PC-9 (cell line): ENCODE data around the gene CRTC1. TPM values are rescaled to one million over a fixed set of nuclear protein-coding genes. Genes with fewer than 3 reads are reported as not detected.

Source experiments
- BruUV-seq: library from RNA; stranded (reverse); fragments of 400-500 nt; replicated peaks from 2 replicates; lab custom pipeline; 2021; lab: Mats Ljungman, UMichigan
- CTCF ChIA-PET: fragments of 300-600 bp; sonication (Branson Sonifier 250); formaldehyde crosslinking; loops from one replicate; lab custom pipeline; 2022; ENCODE audit warnings: antibody characterized with exemption; lab: Charles Lee
- POLR2A ChIA-PET: fragments of 300-600 bp; sonication (Branson Sonifier 250); formaldehyde crosslinking; loops from one replicate; lab custom pipeline; 2022; ENCODE audit warnings: antibody characterized with exemption; ENCODE audit not compliant: unreplicated experiment; lab: Charles Lee
- DNase-seq, 2 experiments: peaks; one replicate each; pipeline versions ENCODE4 v3.0.0 to v3.0.0-alpha.2; 2015 to 2022; ENCODE audit warnings: mixed read lengths in 1 of 2
- H2AFZ ChIP-seq: fragments of 200-600 bp; sonication (generic); 2 replicates; pipeline ENCODE4 v1.8.1; 2017; ENCODE audit warnings: antibody characterized with exemption
- H3F3A ChIP-seq: fragments of 200-600 bp; sonication (generic); 2 replicates; pipeline ENCODE4 v1.8.1; 2017; ENCODE audit warnings: antibody characterized with exemption, mild to moderate bottlenecking, low read depth; ENCODE audit not compliant: insufficient read depth
- H3K27ac ChIP-seq: fragments of 200-600 bp; sonication (generic); 2 replicates; pipeline ENCODE4 v1.6.1; 2016; ENCODE audit warnings: mixed run types
- H3K27me3 ChIP-seq: fragments of 200-600 bp; sonication (generic); 2 replicates; pipeline ENCODE4 v1.6.1; 2016; ENCODE audit warnings: low read depth, mixed run types; ENCODE audit not compliant: insufficient read depth
- H3K36me3 ChIP-seq: fragments of 200-600 bp; sonication (generic); 2 replicates; pipeline ENCODE4 v1.6.1; 2016; ENCODE audit warnings: low read depth, mixed run types
- H3K4me1 ChIP-seq: fragments of 200-600 bp; sonication (generic); replicated peaks from 2 replicates; pipeline ENCODE4 v1.6.1; 2016; ENCODE audit warnings: mixed run types; ENCODE audit not compliant: insufficient read depth
- H3K4me2 ChIP-seq: fragments of 200-600 bp; sonication (generic); 2 replicates; pipeline ENCODE4 v1.6.1; 2017; ENCODE audit warnings: mixed run types
- H3K4me3 ChIP-seq: fragments of 200-600 bp; sonication (generic); 2 replicates; pipeline ENCODE4 v1.6.1; 2016; ENCODE audit warnings: mixed run types
- H3K79me2 ChIP-seq: fragments of 200-600 bp; sonication (generic); 2 replicates; pipeline ENCODE4 v1.6.1; 2017; ENCODE audit warnings: low read depth, mixed run types
- H3K9me2 ChIP-seq: fragments of 200-600 bp; sonication (generic); 2 replicates; pipeline ENCODE4 v1.8.1; 2017; ENCODE audit warnings: mild to moderate bottlenecking; ENCODE audit not compliant: insufficient read depth
- H3K9me3 ChIP-seq: fragments of 200-600 bp; sonication (generic); 2 replicates; pipeline ENCODE4 v1.8.1; 2016; ENCODE audit warnings: low read depth; ENCODE audit not compliant: insufficient read depth
- H4K20me1 ChIP-seq: fragments of 200-600 bp; sonication (generic); 2 replicates; pipeline ENCODE4 v1.8.1; 2017; ENCODE audit not compliant: insufficient read depth
- CTCF ChIP-seq: fragments of 200-600 bp; sonication (generic); conservative IDR thresholded peaks from 2 replicates; pipeline ENCODE4 v1.6.1; 2017; ENCODE audit warnings: mixed run types, antibody characterized with exemption, mild to moderate bottlenecking, moderate library complexity
- EZH2 ChIP-seq: fragments of 200-600 bp; sonication (generic); IDR thresholded peaks from 2 replicates; pipeline ENCODE4 v1.8.0; 2017; ENCODE audit warnings: antibody characterized with exemption, low read depth
- intact Hi-C: fragments of 100-400 bp; cut with micrococcal nuclease; formaldehyde crosslinking; loops from one replicate; pipeline ENCODE4 v1.10.0; 2022; ENCODE audit not compliant: unreplicated experiment
- total RNA-seq: library from RNA; stranded (reverse); gene quantifications from 2 replicates; pipeline ENCODE4 v1.2.3, GENCODE V29; 2021

Gene CRTC1
- total RNA-seq, 1 experiment from 2014 or later, result 16.6 TPM

GRCh38 chr19:18674616-18675015 is 8.9 kb upstream of the CRTC1 start:
- DNase-seq, result peak in 1 of 2 experiments; percentile 33
- H2AFZ ChIP-seq, result no peak overlapping the region
- intact Hi-C loops, result loop anchor here (5.0 to 10.0 kb wide), 2 partner anchors 158 to 210 kb away; partner anchors contain the start of gene UPF1
- no peaks in the 10 kb centered on the region for H4K20me1 ChIP-seq
- H3K4me2 ChIP-seq, result no peak overlapping the region
- no peak overlapping the region for H3K27ac ChIP-seq
- no peaks in the 10 kb centered on the region for H3K9me3 ChIP-seq
- TF ChIP-seq EZH2 (no peak), CTCF (no peak)
- H3K36me3 ChIP-seq, result no peaks in the 10 kb centered on the region
- CTCF ChIA-PET, result interaction anchor here (0.6 kb wide), 1 partner anchor 84 kb away, joined by 10 read pairs; no protein-coding TSS in a partner anchor
- POLR2A ChIA-PET, result interaction anchor here (0.7 kb wide), 1 partner anchor 8 kb away, joined by 3 read pairs; no protein-coding TSS in a partner anchor
- H3K79me2 ChIP-seq, result no peaks in the 10 kb centered on the region
- no TSS peak for BruUV-seq
- no peaks in the 10 kb centered on the region for H3K27me3 ChIP-seq
- H3K4me1 ChIP-seq, result peaks cover 24% of the 10 kb centered on the region
- H3K9me2 ChIP-seq, result no peaks in the 10 kb centered on the region
- peaks cover 24% of the 10 kb centered on the region for H3F3A ChIP-seq
- no peak overlapping the region for H3K4me3 ChIP-seq

- H3K4me3 ChIP-seq, result no peak overlapping the region
- H2AFZ ChIP-seq, result no peak overlapping the region
- TF ChIP-seq EZH2 (no peak), CTCF (peak; percentile 64)
- no peak overlapping the region for H3K4me2 ChIP-seq
- intact Hi-C loops, result loop anchor here (5.0 to 10.0 kb wide), 2 partner anchors 157 to 211 kb away; partner anchors contain the start of gene UPF1
- peaks cover 31% of the 10 kb centered on the region for H3F3A ChIP-seq
- ChIA-PET CTCF (no interaction called here), POLR2A (no interaction called here)
- BruUV-seq, result no TSS peak
- no peaks in the 10 kb centered on the region for H3K36me3 ChIP-seq
- no peaks in the 10 kb centered on the region for H3K27me3 ChIP-seq
- no peaks in the 10 kb centered on the region for H4K20me1 ChIP-seq
- H3K79me2 ChIP-seq, result no peaks in the 10 kb centered on the region
- DNase-seq, result peak in 1 of 2 experiments; percentile 33
- no peaks in the 10 kb centered on the region for H3K9me3 ChIP-seq
- no peak overlapping the region for H3K27ac ChIP-seq
- no peaks in the 10 kb centered on the region for H3K9me2 ChIP-seq
- peaks cover 24% of the 10 kb centered on the region for H3K4me1 ChIP-seq
Measured at GRCh38 chr19:18675779-18676178, 7.7 kb upstream of the CRTC1 start.

- no peaks in the 10 kb centered on the region for H3K9me3 ChIP-seq
- ChIA-PET POLR2A (no interaction called here), CTCF (no interaction called here)
- no peak for TF ChIP-seq CTCF
- no peak for TF ChIP-seq EZH2
- no TSS peak for BruUV-seq
- H3K36me3 ChIP-seq, result no peaks in the 10 kb centered on the region
- intact Hi-C loops, result loop anchor here (5.0 to 10.0 kb wide), 2 partner anchors 156 to 212 kb away; partner anchors contain the start of gene UPF1
- no peaks in the 10 kb centered on the region for H3K79me2 ChIP-seq
- no peak overlapping the region for H2AFZ ChIP-seq
- peaks cover 24% of the 10 kb centered on the region for H3K4me1 ChIP-seq
- no peak overlapping the region for H3K4me3 ChIP-seq
- H3K4me2 ChIP-seq, result no peak overlapping the region
- no peaks in the 10 kb centered on the region for H4K20me1 ChIP-seq
- H3K9me2 ChIP-seq, result no peaks in the 10 kb centered on the region
- H3F3A ChIP-seq, result peaks cover 28% of the 10 kb centered on the region
- H3K27ac ChIP-seq, result no peak overlapping the region
- no peak for DNase-seq
- H3K27me3 ChIP-seq, result no peaks in the 10 kb centered on the region
Measured at GRCh38 chr19:18676692-18677091, 6.8 kb upstream of the CRTC1 start.
